ENCODE results near the gene DOC2A.
"Not testable (repeated sequence)": the region's sequence is repeated elsewhere in the genome, so short reads cannot be mapped to it uniquely, and the experiment has no call there.

DOC2A gene

GRCh38 chr16:30010844-30011713 is at the start of gene DOC2A:
Gene DOC2A (minus strand): TSS chr16:30011027. CDS start chr16:30010222, 805 bp downstream.
- DNase-seq (ENCODE audit: low spot score), result no peak

- no peak for DNase-seq (ENCODE audit: low spot score)
Observed at GRCh38 chr16:30060346-30060745, 49.5 kb upstream of the DOC2A start.

GRCh38 chr16:30054959-30055553 is 44.2 kb upstream of the DOC2A start:
- no peak for DNase-seq (ENCODE audit: low spot score)

GRCh38 chr16:30054451-30054850 is 43.6 kb upstream of the DOC2A start:
- DNase-seq (ENCODE audit: low spot score), result no peak

DNA sequence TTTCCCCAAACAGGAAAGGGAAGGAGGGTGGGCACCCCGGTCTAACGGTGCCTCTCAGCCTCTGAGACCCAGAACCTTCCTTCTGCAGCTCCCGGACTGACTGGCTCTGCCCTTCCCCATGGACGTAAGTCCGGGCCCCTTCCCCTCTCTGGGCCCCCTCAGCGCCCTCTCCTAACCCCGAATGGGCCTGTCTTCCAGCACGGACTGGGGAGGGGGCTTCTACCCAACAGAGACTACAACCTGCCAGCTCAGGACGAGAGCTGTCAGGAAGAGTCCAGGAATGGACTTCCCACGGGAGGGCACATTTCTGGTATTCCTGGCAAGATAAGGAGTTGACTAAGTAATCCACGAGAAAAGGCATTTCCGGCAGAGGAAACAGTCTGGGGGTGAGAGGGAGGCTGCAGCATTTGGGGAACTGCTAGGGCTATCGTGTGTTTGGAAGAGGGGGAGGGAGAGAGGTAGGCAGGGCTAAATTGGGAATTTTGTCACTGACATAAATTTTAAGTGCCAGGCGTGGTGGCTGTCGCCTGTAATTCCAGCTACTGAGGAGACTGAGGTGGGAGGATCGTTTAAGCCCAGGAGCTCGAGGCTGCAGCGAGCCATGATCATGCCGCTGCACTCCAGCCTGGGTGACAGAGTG is 42.7 kb upstream of the DOC2A start:
- no peak for DNase-seq (ENCODE audit: low spot score)

DNA sequence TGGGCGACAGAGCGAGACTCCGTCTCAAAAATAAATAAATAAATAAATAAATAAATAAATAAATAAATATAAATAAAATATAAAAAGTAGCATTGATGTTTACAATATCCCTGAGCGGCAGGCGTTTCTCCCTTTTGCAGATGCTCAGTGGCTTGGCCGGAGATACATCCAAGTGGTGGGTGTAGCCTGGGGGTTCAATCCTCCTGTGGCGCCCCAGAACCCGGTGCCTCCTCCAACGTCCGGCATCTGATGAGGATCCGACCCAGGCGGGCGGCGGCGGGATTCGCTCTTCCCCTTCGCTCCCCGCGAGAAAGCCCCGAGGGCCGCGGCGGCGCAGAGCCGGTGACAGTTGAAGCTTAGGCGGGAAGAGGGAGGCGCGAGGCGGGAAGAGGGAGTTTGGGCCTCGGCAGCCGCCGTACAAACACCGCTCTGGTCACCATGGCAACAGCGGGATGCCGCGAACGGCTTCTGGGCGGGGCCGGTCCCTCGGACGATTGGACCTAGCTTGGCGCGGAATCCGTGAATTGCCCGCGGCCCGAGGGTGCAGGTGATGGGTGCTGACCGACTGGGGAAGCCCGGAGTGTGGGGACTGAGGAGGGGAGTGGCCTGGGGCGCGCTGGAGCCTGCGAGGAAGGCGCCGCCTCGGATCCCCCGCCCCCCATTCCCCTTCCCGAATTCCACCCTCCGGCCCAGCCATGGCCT is 42.0 kb upstream of the DOC2A start:
- peak; percentile 94 for DNase-seq (ENCODE audit: low spot score)

- no peak for DNase-seq (ENCODE audit: low spot score)
Observed at GRCh38 chr16:30051518-30051917, 40.7 kb upstream of the DOC2A start.

- no peak for DNase-seq (ENCODE audit: low spot score)
Observed at GRCh38 chr16:30049871-30050270, 39.0 kb upstream of the DOC2A start.

DNA sequence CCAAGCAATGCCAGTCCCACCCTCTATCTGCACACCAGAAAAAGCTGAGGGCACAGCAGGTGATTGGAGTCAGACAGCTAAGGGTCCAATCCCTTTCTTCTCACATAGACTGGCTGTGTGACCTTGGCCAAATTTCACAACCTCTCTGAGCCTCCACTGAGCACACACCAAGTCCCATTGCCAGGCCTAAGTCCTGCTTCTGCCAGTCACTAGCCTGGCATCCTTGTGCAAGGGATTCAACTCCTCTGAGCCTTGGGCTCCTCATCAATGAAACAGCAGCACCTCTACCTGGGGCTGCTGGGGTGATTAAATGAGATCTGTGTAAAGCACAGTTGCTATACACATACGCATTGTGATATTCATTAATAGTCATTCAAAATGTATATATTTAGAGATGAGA is 35.8 kb upstream of the DOC2A start:
- DNase-seq (ENCODE audit: low spot score), result no peak

DNA sequence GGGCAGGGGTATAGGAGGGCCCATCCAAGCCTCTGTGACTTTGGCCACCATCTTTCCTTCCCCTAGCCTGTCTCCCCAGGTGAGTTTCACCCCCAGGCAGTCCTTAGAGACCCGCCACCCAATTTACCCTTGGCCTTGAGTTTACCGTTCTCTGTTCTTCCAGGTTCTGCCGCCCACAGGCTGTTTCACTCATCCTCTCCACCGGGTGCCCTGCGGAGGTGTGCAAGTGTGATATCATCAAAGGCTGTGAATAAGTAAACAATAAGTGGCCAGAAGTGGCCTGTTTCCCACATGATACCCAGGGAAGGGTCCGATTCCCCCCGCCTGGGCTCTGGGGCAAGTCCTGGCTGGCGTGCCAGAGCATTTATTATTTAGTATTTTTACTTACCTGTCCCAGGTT is 35.4 kb upstream of the DOC2A start:
- no peak for DNase-seq (ENCODE audit: low spot score)

DNA sequence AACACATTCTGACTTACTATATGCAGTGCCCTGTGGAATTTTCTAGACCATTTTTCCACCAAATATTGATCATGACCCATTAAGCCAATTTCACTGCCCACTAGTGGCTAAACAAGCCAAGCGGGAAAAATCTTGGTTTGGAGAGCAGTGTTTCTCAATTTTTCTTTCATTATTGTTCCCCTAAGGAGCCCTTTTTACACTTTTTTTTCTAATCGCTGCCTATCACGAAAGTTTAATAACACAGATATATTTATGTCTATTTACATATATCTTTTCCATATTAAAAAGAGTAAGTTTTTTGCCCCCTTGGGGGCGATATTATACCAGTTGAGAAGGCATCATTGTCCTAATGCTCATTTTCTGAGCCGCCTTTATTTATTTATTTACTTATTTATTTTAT is 31.0 kb upstream of the DOC2A start:
- DNase-seq (ENCODE audit: low spot score), result no peak

DNA sequence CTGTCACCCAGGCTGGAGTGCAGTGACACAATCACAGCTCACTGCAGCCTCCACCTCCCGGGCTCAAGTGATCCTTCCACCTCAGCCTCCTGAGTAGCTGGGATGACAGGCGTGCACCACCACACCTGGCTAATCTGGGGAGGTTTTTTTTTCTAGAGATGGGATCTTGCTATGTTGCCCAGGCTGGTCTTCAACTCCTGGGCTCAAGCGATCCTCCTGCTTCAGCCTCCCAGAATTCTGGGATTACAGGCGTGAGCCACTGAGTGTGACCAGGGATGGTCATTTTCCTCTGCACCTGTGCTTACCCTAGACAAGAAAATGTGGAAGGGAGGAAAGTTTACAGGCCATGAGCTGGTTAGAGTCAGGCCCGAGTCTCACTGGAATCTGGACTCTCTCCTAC is 29.9 kb upstream of the DOC2A start:
- DNase-seq (ENCODE audit: low spot score), result not testable (repeated sequence)

DNA sequence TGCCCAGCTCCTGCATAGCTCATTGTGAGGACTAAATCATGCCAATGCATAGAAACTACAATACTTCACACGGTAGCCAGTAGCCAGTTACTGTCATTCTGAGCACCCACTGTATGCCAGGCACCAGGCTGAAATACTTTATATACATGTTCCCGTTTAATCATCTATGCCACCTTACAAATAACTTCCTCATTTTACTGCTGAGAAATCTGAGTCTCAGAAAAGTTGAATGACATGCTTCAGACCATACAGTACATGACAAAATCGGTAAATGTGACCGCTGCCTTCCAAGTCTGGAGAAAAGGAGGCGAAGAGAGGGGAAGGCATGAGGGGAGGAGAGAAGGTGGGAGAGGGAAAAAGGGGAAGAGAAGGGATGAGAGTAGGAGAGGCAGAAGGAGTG is 29.4 kb upstream of the DOC2A start:
- no peak for DNase-seq (ENCODE audit: low spot score)

DNA sequence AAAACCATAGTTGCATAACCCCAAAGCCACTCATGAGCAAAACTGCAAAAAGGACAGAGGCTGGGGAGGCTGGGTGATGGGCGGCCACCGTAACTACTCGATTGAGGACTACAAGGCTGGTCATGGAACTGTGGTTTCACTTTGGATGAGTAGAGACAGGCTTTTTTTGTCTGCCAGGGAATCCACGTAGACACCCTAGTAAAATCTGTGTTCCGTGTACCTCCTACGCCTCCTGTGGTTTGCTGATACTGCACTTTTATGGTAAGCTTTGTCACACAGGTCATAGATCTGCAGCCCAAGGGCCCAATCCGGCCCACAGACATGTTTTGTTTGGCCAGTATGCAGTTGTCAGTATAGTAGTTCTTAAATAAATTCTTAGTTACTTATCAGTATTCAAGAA is 22.4 kb upstream of the DOC2A start:
- DNase-seq (ENCODE audit: low spot score), result no peak

- DNase-seq (ENCODE audit: low spot score), result peak; percentile 71
Observed at GRCh38 chr16:30032083-30032819, 21.4 kb upstream of the DOC2A start.

- DNase-seq (ENCODE audit: low spot score), result no peak
Observed at GRCh38 chr16:30031477-30031918, 20.7 kb upstream of the DOC2A start.

- DNase-seq (ENCODE audit: low spot score), result no peak
Observed at GRCh38 chr16:30030841-30031413, 20.1 kb upstream of the DOC2A start, which contains the start of gene TLCD3B. Gene TLCD3B (minus strand): TSS chr16:30031271. CDS start chr16:30030527, 744 bp downstream.

DNA sequence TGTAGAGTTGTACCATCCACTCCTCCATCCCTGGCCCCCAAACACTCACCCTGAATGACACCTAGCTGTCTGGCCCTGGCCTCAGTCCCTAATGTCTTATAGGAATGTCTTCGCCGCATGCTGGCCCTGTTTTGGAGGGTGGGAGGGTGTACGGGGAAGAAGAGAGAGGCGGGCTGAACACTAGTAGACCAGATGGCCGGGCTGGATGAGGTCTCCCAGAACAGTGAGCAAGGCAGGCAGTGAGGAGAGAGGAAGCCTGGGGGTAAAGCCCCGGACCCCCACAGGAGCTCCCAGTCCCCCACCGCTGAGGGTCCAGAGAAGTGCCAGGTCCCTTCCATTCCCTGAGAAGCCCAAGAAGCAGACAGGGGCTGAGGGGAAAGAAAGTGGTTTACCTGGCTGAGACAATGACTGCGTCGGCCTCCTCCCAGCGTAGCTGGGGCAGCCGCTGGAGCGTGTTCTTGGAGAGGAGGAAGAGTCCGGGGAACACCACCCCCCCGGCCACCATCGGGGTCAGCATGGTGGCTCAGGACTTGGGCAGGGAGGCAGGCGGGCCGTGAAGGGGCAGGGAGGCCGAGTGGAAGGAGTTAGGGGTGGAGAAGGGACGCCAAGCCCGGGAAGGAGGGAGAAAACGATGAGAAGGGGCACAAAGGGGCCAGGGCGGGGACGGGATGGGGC is 19.3 kb upstream of the DOC2A start:
- DNase-seq (ENCODE audit: low spot score), result no peak

DNA sequence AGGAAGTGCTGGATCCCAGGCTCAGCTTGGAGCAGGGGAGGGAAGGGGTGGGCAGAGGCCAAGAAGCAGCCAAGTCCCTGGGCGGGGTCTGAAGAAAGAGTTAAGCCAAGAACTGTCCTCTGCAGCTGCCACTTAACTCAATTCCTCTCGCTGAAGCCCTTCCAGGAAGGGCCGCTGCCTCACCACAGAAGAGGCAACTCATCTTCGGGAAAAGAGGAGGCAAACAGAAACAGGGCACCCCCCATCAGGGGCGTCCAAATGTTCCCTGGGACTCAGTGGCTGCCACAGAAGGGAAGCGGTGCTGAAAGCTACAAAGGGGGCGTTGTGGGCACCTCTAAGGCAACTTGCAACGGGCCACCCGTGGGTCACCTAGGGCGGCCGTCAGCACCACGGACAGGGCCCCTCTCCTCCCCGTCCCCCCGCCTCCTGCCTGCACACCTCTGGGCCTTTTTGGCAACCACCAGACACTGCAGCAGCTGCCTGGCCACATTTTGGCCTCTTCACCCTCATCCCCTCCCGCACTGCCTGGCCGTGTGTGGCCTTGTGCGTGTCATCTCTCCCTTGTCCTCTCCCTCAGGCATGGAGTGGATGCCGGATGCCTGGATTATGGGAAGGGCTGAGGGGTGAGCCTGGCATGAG is 17.7 kb upstream of the DOC2A start:
- DNase-seq (ENCODE audit: low spot score), result no peak

Measured in LoVo (cell line).